Astrocyte of the spinal cord (primary cell): ENCODE results near the gene WRAP73.

Experiments
- DNase-seq: peaks from one replicate; pipeline ENCODE4 v3.0.0; 2011; ENCODE audit warnings: low read depth, low spot score
- H3K4me3 ChIP-seq: 2 replicates; pipeline ENCODE4 v1.5.1; 2011; ENCODE audit warnings: low read depth, mild to moderate bottlenecking, low read length, moderate library complexity
- in situ Hi-C: cut with HindIII; loops from 2 replicates; pipeline ENCODE4 v1.10.0; 2017; ENCODE audit warnings: low sequenced_read_pairs
- TF ChIP-seq, protein P1 (sequence below): IDR thresholded peaks from 2 replicates; pipeline ENCODE4 v1.5.1; 2012; ENCODE audit warnings: low read depth, mild to moderate bottlenecking, low read length, inconsistent platforms

Gene WRAP73

DNA sequence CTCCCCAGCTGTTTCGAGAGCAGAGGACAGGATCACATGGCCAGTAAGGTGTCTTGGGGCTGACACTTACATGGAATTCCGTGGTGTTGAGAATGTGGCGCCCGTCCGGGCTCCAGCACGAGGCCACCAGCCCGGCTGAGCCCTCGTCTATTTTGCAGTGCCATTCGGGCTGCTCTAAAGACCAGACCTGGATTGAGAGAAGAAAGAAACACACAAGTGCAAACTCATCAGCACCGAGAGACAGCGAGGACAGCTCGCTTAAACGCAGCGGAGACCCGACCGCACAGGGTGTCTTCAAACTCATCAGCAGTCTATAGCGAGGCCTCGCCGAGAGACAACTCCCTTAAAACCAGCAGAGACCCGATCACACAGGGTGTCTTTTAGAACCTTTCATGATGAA lies 3.3 kb downstream of the WRAP73 start:
- DNase-seq, result no peak
- in situ Hi-C loops, result loop anchor here (25.0 kb wide), 1 partner anchor 109 kb away; no protein-coding TSS in a partner anchor
- TF ChIP-seq, protein P1, sequence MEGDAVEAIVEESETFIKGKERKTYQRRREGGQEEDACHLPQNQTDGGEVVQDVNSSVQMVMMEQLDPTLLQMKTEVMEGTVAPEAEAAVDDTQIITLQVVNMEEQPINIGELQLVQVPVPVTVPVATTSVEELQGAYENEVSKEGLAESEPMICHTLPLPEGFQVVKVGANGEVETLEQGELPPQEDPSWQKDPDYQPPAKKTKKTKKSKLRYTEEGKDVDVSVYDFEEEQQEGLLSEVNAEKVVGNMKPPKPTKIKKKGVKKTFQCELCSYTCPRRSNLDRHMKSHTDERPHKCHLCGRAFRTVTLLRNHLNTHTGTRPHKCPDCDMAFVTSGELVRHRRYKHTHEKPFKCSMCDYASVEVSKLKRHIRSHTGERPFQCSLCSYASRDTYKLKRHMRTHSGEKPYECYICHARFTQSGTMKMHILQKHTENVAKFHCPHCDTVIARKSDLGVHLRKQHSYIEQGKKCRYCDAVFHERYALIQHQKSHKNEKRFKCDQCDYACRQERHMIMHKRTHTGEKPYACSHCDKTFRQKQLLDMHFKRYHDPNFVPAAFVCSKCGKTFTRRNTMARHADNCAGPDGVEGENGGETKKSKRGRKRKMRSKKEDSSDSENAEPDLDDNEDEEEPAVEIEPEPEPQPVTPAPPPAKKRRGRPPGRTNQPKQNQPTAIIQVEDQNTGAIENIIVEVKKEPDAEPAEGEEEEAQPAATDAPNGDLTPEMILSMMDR, result no peak
- H3K4me3 ChIP-seq, result no peak overlapping the region

DNA sequence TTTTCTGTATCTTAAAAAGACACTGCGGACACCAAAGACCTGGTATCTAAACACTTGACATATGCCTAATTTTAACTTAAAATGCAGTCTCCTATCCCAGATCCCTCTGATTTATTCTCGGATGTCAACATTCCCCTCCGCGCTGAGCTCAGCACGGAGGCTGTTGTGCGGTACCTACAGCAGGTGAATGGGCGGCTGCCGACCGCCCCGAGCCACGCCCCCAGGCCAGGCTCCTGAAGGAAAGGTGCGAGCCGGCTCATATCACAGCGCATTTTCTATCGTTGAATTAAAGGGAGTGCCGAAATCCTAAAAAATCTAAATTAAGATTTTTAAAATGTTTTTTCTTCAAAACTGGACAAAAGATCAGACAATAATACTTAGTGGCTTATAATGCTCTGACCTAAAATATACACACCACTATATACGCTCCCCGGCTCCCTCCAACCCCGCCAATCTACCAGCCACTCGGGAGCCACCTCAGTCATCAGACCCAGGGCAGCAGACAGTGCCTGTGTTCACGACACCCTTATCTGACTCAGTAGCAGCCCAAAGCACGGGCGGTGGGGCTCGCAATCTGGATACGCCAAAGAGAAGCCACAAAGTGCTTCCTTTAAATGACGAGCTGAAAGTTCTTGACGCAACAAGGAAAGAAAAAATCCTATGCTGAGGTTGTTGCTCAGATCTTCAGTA lies 4.1 kb downstream of the WRAP73 start:
- TF ChIP-seq, protein P1, result no peak
- in situ Hi-C loops, result loop anchor here (25.0 kb wide), 1 partner anchor 109 kb away; no protein-coding TSS in a partner anchor
- no peak overlapping the region for H3K4me3 ChIP-seq
- DNase-seq, result no peak

DNA sequence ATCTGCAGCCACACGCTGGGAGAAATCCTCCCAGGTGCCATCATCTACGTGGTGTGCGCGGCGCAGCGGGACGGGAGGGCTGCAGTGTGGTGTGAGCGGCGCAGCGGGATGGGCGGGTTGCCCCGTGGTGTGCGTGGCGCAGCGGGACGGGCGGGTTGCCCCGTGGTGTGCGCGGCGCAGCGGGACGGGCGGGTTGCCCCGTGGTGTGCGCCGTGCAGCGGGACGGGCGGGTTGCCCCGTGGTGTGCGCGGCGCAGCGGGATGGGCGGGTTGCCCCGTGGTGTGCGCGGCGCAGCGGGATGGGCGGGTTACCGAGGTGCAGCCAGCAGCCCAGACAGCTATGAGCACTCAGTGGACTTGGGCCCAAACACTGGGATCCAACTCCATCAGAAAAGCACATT lies 4.7 kb downstream of the WRAP73 start:
- TF ChIP-seq, protein P1, result no peak
- no peak for DNase-seq
- in situ Hi-C loops, result loop anchor here (25.0 kb wide), 1 partner anchor 108 kb away; no protein-coding TSS in a partner anchor
- H3K4me3 ChIP-seq, result no peak overlapping the region

DNA sequence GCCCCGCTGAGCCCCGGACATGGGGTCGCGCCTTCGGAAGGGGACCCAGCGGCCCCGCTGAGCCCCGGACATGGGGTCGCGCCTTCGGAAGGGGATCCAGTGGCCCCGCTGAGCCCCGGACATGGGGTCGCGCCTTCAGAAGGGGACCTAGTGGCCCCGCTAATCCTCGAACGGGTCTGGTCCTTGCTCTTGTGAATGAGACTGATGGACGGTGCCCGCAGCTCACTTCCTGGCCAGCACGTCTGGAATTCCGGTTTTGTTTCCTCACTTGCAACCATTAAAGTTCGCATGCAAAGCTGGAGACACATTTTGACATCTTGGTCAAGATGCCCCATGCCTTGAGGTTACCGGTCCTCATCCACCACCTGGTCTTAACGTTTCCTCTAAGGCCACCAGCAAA lies 5.6 kb downstream of the WRAP73 start:
- DNase-seq, result no peak
- in situ Hi-C loops, result loop anchor here (25.0 kb wide), 1 partner anchor 107 kb away; no protein-coding TSS in a partner anchor
- TF ChIP-seq, protein P1, result no peak
- H3K4me3 ChIP-seq, result no peak overlapping the region

DNA sequence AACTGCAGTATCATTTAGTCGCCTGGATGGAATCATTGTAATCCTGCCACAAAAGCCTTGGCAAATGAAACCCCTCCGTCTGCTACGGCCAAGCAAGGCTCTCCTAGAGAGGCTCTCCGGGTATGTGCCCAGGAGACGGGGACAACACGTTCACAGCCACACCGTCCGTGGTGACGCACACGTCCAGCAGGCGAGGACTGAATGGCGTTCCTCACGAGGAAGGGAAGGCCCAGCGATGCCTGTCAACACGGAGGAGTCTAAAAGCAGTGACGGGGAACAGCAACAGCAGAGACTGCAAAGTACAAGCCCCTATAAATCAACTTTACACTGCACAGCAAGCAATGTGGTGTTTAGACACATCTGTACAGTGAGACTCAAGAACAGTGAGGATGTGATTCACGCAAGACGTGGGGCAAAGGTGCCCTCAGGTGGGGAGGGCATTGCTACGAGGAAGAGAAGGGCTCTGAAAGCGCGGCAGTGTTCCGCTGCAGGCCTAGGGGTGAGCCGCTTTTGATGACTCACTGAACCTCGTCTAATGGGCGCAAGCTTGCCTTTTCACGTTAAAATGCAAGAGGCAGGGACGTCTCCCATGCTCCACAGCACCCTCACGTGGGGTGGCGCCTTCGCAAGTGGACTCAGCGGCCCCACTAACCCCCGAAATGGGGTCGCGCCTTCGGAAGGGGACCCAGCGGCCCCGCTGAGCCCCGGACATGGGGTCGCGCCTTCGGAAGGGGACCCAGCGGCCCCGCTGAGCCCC lies 6.8 kb downstream of the WRAP73 start:
- TF ChIP-seq, protein P1, result no peak
- no peak for DNase-seq
- in situ Hi-C loops, result loop anchor here (25.0 kb wide), 1 partner anchor 106 kb away; no protein-coding TSS in a partner anchor
- H3K4me3 ChIP-seq, result no peak overlapping the region

DNA sequence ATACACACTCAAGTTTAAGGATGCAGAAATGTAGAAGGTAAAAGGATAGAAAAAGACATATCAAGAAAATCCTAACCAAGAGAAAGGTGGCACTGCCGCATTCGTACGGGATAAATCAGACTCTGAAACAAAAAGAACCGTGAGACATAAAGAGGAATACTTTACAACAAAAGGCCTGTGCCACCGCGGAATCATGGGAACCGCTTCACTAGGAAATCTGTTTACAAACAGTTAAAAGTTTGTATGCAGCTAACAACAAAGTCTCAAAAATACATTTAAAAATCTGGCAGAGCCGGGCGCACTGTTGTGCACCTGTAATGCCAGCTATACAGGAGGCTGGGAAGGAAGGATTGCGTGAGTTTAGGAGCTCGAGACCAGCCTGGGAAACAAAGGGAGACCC lies 8.1 kb downstream of the WRAP73 start:
- TF ChIP-seq, protein P1, result no peak
- in situ Hi-C loops, result loop anchor here (25.0 kb wide), 1 partner anchor 105 kb away; no protein-coding TSS in a partner anchor
- no peak overlapping the region for H3K4me3 ChIP-seq

More for the DNA sequence above, 8.1 kb downstream of the WRAP73 start:
- DNase-seq, result no peak
